GM18870 (cell line): Measurements from ENCODE around the gene NFKBIE.

ENCODE experiments used
- ATAC-seq: cut with Tn5 transposase; IDR thresholded peaks from one replicate; pipeline ENCODE4 v1.9.1; 2021; ENCODE audit warnings: moderate library complexity; ENCODE audit not compliant: unreplicated experiment

The NFKBIE gene

DNA sequence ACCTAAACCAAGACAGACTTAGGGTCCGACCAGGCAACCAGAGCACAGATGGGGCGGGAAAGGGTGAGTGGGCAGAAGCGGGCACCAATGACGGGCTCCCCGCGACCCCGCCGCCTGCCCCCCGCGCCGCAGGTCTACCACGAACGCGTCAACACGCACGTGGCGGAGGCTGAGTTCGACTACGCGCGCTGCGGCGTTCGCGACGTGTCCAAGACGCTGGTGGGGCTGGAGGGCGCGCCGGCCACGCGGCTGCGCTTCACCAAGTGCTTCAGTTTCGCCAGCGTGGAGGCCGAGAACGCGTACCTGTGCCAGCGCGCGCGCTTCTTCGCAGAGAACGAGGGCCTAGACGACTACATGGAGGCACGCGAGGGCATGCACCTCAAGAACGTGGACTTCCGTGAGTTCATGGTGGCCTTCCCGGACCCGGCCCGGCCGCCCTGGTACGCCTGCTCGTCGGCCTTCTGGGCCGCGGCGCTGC is 10.0 kb upstream of the NFKBIE start:
- no peak for ATAC-seq

- ATAC-seq = no peak
Observed at GRCh38 chr6:44273617-44274016, 8.3 kb upstream of the NFKBIE start.

GRCh38 chr6:44272999-44273566 is 7.7 kb upstream of the NFKBIE start:
- ATAC-seq = no peak

- no peak for ATAC-seq
Observed at GRCh38 chr6:44272529-44272928, 7.2 kb upstream of the NFKBIE start.

DNA sequence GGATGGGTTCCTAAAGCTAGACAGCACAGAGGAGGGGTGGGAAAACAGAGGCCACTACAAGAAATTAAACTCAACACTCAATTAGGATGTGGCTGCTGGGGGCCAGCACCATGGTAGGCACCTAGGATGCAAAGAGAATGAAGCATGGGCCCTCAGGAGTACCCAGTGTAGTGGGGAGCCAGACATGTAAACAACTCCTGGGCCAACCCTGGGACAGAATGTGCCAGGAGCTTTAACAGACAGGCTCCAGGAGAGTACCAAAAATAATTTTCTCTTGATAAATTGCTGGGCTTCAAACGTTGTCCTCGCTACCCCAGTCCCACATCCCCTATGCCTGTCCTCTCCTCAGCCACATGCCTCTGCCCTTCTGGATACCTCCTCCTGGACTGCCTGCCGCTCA is 6.6 kb upstream of the NFKBIE start:
- no peak for ATAC-seq

GRCh38 chr6:44271406-44271723 is 6.0 kb upstream of the NFKBIE start:
- ATAC-seq = no peak

GRCh38 chr6:44270526-44271405 is 5.4 kb upstream of the NFKBIE start:
- no peak for ATAC-seq

DNA sequence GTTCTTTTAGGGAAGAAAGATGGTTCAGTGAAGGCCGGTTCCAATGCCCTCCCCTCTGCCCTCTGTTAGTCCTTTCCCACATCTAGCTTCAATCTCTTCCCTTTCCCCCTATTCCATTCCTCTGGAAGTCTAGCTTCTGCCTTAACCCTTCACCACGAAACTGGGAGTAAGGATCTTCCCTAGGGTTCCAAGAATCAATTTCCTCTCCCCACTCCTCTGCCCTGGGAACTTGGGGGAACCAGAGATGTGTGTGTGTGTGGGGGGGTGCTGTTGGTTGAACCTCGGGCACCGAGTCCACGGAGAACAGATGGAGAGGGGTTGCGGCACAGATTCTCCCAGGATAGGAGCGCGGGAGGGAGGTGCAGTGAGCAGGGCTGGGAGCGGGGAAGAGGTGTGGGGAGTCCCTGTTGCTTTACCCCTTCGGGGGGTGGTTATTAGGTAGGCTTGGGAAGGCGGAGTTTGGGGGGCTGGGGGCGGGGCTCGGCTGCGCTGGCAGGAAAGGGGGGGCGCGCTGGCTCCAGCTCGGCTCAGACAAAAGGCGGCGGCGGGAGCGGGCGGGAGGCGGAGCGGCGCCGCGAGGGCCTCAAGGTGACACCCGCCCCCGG is 4.7 kb upstream of the NFKBIE start, which contains the start of gene TMEM151B:
Gene TMEM151B (plus strand): TSS at position 530 of the 605 bp plus-strand sequence. CDS start 293 bp downstream, outside the sequence.
- ATAC-seq = no peak

DNA sequence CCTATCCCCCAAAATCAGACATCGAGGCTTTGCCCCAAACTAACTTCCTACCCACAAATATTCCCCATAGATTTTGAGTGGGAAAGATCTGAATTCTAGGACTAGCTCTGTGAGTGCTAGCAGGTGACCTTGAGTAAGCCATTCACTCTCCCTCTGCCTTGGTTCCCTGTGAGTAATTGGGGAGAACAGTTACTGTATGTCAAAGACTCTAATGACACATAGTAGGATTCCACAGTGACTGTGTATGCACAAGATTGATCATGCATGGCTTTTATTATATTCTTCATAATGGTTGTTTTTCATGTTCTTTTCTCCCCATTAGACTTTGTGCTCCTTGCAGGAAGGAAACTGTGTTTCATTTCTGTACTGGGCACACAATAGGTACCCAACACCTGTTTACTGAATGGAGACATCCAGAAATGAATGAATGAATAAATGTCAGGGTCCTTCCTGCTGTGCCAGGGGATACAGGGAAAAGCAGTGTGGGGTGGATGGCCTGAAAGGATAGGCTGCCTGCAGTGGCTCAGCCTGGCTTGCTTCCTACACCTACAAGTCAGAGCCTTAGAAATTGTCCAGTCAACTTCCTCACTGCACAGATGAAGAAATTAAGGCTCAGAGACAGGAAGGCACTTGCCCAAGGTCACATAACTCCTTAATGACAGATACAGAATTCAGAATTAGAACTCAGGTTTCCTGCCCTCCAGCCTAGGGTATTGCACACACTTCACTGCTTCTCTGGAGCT is 4.0 kb upstream of the NFKBIE start:
- no peak for ATAC-seq

- no peak for ATAC-seq
Observed at GRCh38 chr6:44268095-44268628, 2.8 kb upstream of the NFKBIE start.

- no peak for ATAC-seq
Observed at GRCh38 chr6:44267252-44267651, 1.9 kb upstream of the NFKBIE start.

GRCh38 chr6:44266347-44266746 is 996 bp upstream of the NFKBIE start:
- no peak for ATAC-seq

GRCh38 chr6:44265722-44266233 is 427 bp upstream of the NFKBIE start:
- no peak for ATAC-seq

DNA sequence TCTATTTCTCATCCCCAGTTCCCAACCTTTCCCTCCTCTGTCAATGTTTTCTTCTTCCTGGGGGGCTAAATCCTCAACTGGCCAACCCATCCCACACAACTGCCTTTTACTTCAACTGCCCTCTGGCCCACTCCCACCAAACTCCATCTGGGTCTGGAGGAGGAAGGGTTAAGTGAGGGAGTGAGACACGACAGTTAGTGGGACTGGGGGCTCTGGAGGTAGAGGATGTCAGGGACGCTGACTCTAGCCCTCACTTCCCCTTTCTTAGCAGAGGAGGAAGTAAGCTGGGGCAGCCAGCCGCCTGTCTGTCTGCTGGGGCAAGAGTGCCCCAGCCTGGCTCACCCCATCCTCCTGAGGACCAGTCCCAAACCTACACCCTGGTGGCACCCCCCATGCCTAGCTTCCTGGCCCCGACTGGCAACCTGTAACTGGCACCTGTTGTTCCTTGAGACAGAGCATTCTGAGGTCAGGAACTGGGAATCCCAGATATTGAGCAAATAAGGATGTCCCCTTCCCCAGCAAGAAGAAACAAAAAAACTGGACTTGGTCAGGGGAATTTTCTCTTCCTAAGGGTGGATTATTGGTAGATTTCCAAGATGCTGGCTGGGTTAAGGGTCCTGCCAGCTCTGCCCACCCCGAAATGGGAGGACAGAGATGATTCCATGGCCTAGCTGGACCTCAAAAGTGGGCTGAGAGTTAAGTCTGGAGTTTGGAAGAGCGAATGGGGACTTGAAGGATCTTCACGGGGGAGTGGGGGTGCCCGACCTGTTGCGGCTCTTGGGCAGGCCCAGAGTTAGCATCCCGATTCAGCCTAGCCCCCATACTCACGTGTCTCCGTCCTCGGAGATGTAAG is 971 bp downstream of the NFKBIE start:
- no peak for ATAC-seq

GRCh38 chr6:44263354-44264100 is 1.8 kb downstream of the NFKBIE start:
- ATAC-seq = no peak

GRCh38 chr6:44262467-44263353 is 2.6 kb downstream of the NFKBIE start:
- ATAC-seq = no peak

DNA sequence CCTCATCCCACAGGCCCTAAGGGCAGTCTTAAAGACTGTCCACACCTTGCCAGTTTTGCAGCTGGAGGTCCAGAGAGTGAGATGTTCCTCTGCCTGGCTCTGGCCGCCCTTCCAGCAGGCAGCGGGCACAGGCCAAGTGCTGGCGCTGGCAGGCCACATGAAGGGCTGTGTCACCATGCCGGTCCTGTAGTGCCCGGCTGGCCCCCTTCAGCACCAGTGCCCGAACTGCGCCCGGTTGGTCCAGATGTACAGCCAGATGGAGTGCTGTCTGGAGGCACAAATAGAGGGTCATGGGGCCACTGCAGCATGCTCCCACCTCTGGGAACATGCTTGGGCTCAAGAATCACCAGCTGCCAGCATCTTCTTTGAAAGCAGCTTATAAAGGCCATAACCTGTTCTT is 3.8 kb downstream of the NFKBIE start:
- no peak for ATAC-seq
